GM12872 (cell line): ENCODE data around the gene C4BPA.

ENCODE experiments used
- CTCF ChIP-seq: IDR thresholded peaks from 3 replicates; pipeline ENCODE4 v1.5.1; 2011; ENCODE audit warnings: low read depth, mild to moderate bottlenecking, low read length, moderate library complexity; ENCODE audit not compliant: insufficient read depth

C4BPA gene

GRCh38 chr1:207060596-207060995, 43.4 kb upstream of the C4BPA start:
- no peak for TF ChIP-seq CTCF

GRCh38 chr1:207062058-207062457, 42.0 kb upstream of the C4BPA start:
- no peak for TF ChIP-seq CTCF

GRCh38 chr1:207063014-207063413, 41.0 kb upstream of the C4BPA start:
- TF ChIP-seq CTCF: no peak

- no peak for TF ChIP-seq CTCF
Observed at GRCh38 chr1:207064561-207064960, 39.5 kb upstream of the C4BPA start.

- no peak for TF ChIP-seq CTCF
Observed at GRCh38 chr1:207067185-207067584, 36.8 kb upstream of the C4BPA start.

- TF ChIP-seq CTCF: no peak
Observed at GRCh38 chr1:207067665-207068064, 36.4 kb upstream of the C4BPA start.

- no peak for TF ChIP-seq CTCF
Observed at GRCh38 chr1:207069061-207069460, 35.0 kb upstream of the C4BPA start.

GRCh38 chr1:207069858-207070506, 34.1 kb upstream of the C4BPA start:
- TF ChIP-seq CTCF: no peak
